K562 (cell line): Measurements from ENCODE around the gene KIF23. TPM values are rescaled to one million over a fixed set of nuclear protein-coding genes. Genes with fewer than 3 reads are reported as not detected.

Experiments used
- CTCF ChIP-seq, 3 experiments: IDR thresholded peaks in 2 of 3; conservative IDR thresholded peaks in 1 of 3; 2 replicates each; pipeline ENCODE4 v1.5.1; 2011 to 2012; ENCODE audit warnings: low read length in 3 of 3, mild to moderate bottlenecking in 3 of 3, control low read depth in 2 of 3, improper control_type of control experiment in 1 of 3, inconsistent platforms in 1 of 3, low read depth in 1 of 3, mixed read lengths in 1 of 3, moderate library complexity in 1 of 3; ENCODE audit not compliant: insufficient read depth in 2 of 3
- ESRRB ChIP-seq: fragments of 250-450 bp; sonication (Bioruptor Pico); IDR thresholded peaks from 2 replicates; pipeline ENCODE4 v1.5.0; 2020; ENCODE audit warnings: mild to moderate bottlenecking, moderate library complexity, borderline replicate concordance
- FOXK2 ChIP-seq, 2 experiments: fragments of 450-650 bp; IDR thresholded peaks in 1 of 2; conservative IDR thresholded peaks in 1 of 2; 2 replicates each; pipeline ENCODE4 v1.6.1; 2016; ENCODE audit warnings: low read depth in 2 of 2, mild to moderate bottlenecking in 1 of 2
- FUS ChIP-seq: fragments of 200-400 bp; formaldehyde crosslinking; optimal IDR thresholded peaks from 2 replicates; pipeline ENCODE3; 2017; ENCODE audit warnings: low read depth, low read length
- GTF2F1 ChIP-seq: IDR thresholded peaks from 2 replicates; pipeline ENCODE4 v1.6.1; 2011; ENCODE audit warnings: low read depth, low read length, improper control_type of control experiment
- GTF3C2 ChIP-seq: IDR thresholded peaks from 3 replicates; pipeline ENCODE4 v1.6.1; 2011; ENCODE audit warnings: borderline replicate concordance, mild to moderate bottlenecking, moderate library complexity; ENCODE audit not compliant: insufficient read length; ENCODE audit errors: extremely low read depth
- IFI16 ChIP-seq: fragments of 250-450 bp; sonication (Bioruptor Pico); IDR thresholded peaks from 2 replicates; pipeline ENCODE4 v2.1.2; 2022; ENCODE audit warnings: mild to moderate bottlenecking, inconsistent platforms
- IRF2 ChIP-seq: sonication (generic); formaldehyde crosslinking; IDR thresholded peaks from 2 replicates; pipeline ENCODE4 v1.8.1; 2022; ENCODE audit warnings: mild to moderate bottlenecking, missing genetic modification reagents
- KAT7 ChIP-seq: sonication (generic); formaldehyde crosslinking; IDR thresholded peaks from 2 replicates; pipeline ENCODE4 v1.8.0; 2022; ENCODE audit warnings: missing genetic modification reagents, mild to moderate bottlenecking, borderline replicate concordance
- MECOM ChIP-seq: fragments of 250-450 bp; sonication (Bioruptor Pico); IDR thresholded peaks from 2 replicates; pipeline ENCODE4 v1.8.0; 2022; ENCODE audit warnings: inconsistent platforms
- MYBL2 ChIP-seq, 2 experiments: fragments of 450-650 bp in 1 of 2; sonication (generic) in 1 of 2; formaldehyde crosslinking in 1 of 2; IDR thresholded peaks; 2 replicates each; pipeline versions ENCODE4 v1.6.1 to v1.8.1; 2017 to 2022; ENCODE audit warnings: borderline replicate concordance in 1 of 2, inconsistent platforms in 1 of 2, low read depth in 1 of 2, mild to moderate bottlenecking in 1 of 2, missing genetic modification reagents in 1 of 2, moderate library complexity in 1 of 2
- NFXL1 ChIP-seq: fragments of 450-650 bp; formaldehyde crosslinking; IDR thresholded peaks from 2 replicates; pipeline ENCODE4 v1.4.0; 2021; ENCODE audit warnings: mild to moderate bottlenecking
- NR2F6 ChIP-seq: fragments of 450-650 bp; formaldehyde crosslinking; IDR thresholded peaks from 2 replicates; pipeline ENCODE4 v1.4.0; 2020; ENCODE audit warnings: mild to moderate bottlenecking
- PML ChIP-seq: IDR thresholded peaks from 2 replicates; pipeline ENCODE4 v1.6.1; 2012; ENCODE audit warnings: low read length, inconsistent platforms
- POLR3G ChIP-seq: IDR thresholded peaks from 2 replicates; pipeline ENCODE4 v1.6.1; 2011; ENCODE audit not compliant: insufficient read length, insufficient replicate concordance; ENCODE audit errors: extremely low read depth
- PREB ChIP-seq: sonication (generic); formaldehyde crosslinking; IDR thresholded peaks from 2 replicates; pipeline ENCODE4 v1.8.1; 2023; ENCODE audit warnings: mild to moderate bottlenecking, missing genetic modification reagents
- RB1 ChIP-seq: fragments of 450-650 bp; IDR thresholded peaks from 2 replicates; pipeline ENCODE4 v1.6.1; 2017; ENCODE audit warnings: low read depth, mild to moderate bottlenecking
- RFX7 ChIP-seq: fragments of 250-450 bp; sonication (Bioruptor Pico); IDR thresholded peaks from 2 replicates; pipeline ENCODE4 v1.5.1; 2021; ENCODE audit warnings: mild to moderate bottlenecking
- ZC3H11A ChIP-seq: IDR thresholded peaks from 2 replicates; pipeline ENCODE4 v1.6.1; 2012; ENCODE audit warnings: low read depth, low read length, improper control_type of control experiment
- ZNF311 ChIP-seq: fragments of 250-450 bp; sonication (Bioruptor Pico); IDR thresholded peaks from 2 replicates; pipeline ENCODE4 v1.4.0; 2020; ENCODE audit warnings: mild to moderate bottlenecking, moderate library complexity
- polyA plus RNA-seq, 8 experiments: library from polyadenylated mRNA; depleted of rRNA in 4 of 8; stranded (reverse) in 5 of 8; unstranded in 3 of 8; fragments of >200 nt; fragmentation: Nextera tagmentation in 2 of 8; fragmentation: Illumina TruSeq in 1 of 8; extraction: Ambion mirVana in 2 of 8; extraction: Trizol in 1 of 8; gene quantifications; 2 replicates each; pipeline versions ENCODE4 v1.2.1 to v1.2.3, GENCODE V29; 2011 to 2014; ENCODE audit warnings: inconsistent platforms in 1 of 8, missing spikeins in 1 of 8
- total RNA-seq, 7 experiments: library from RNA; depleted of rRNA in 6 of 7; stranded (reverse); fragments of >200 nt in 6 of 7; fragmentation: Illumina TruSeq in 2 of 7; extraction: Trizol in 2 of 7; gene quantifications; 2 replicates each; pipeline versions ENCODE4 v1.2.1 to v1.2.3, GENCODE V29; 2011 to 2021; ENCODE audit warnings: low replicate concordance in 1 of 7

The KIF23 gene
- total and polyA plus RNA-seq, 9 of the 15 experiments (the other 6 are each of a cell fraction or from before 2014, with no cell fraction given) = 29.4 to 58.2 (median 41.9) TPM

GRCh38 chr15:69462493-69463181 lies 48.5 kb downstream of the KIF23 start (continued):
- TF ChIP-seq CTCF (IDR thresholded peaks at IDR 0.05 in 2 of 3, conservative IDR thresholded peaks at IDR 0.05 in 1 of 3; ENCODE audit: insufficient read depth in 2 of 3, low read depth in 1 of 3, low read length in 3 of 3) (peak; percentile 80 to 96 (median 95); a peak in 5 of 6 replicates), GTF3C2 (no peak), RB1 (peak; percentile 64; the same call in 1 of the 2 replicates), NFXL1 (CRISPR knock-in tag) (no peak), ZNF311 (CRISPR knock-in tag) (no peak), ESRRB (no peak), IRF2 (CRISPR knock-in tag) (no peak), KAT7 (0 out of 2 replicates have a peak, but pooled peaks have one; percentile 22), NR2F6 (no peak), GTF2F1 (no peak; the same call in 1 of the 2 replicates), FUS (no peak), IFI16 (no peak), FOXK2 (conservative IDR thresholded peaks at IDR 0.05 in 1 of 2, IDR thresholded peaks at IDR 0.05 in 1 of 2; ENCODE audit: low read depth in 2 of 2) (no peak; a peak in 1 of 4 replicates), MYBL2 (IDR thresholded peaks at IDR 0.05; ENCODE audit: low read depth) (peak; percentile 91), MYBL2 (CRISPR knock-in tag; IDR thresholded peaks at IDR 0.05; ENCODE audit: borderline replicate concordance) (no peak), POLR3G (no peak), PREB (CRISPR knock-in tag) (peak; percentile 86), PML (peak; percentile 43; the same call in 1 of the 2 replicates), MECOM (no peak), RFX7 (CRISPR knock-in tag) (no peak), ZC3H11A (no peak)
